ENCODE results near the gene SASH1.

DNA sequence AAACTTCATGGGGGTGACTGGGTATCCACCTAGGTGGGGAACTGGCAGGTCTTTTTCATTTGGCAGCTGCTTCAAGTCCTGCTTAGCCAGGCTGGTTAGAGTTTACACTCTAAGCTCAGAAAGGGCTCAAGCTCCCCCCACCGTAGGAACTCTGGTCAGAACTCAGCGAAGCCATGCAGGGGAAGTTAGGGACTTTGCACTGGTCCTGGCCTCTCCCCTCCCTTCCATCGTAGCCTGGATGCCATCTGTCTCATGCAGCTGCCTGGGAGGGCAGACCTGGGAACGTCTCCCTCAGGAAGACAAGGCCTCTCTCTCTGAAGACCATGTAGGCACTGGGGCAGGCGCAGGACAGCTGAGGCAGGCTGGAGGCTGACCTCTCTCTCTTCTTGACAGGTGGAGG, 220.4 kb downstream of the SASH1 start:
- TF ChIP-seq CTCF (IDR thresholded peaks at IDR 0.05; ENCODE audit: low read depth, low read length, poor library complexity, severe bottlenecking), result no peak
- TF ChIP-seq EZH2phosphoT487 (IDR thresholded peaks at IDR 0.05; ENCODE audit: borderline replicate concordance, low read length), result no peak

Data from DOHH2 (cell line).